ENCODE results near the gene RASD2.

DNA sequence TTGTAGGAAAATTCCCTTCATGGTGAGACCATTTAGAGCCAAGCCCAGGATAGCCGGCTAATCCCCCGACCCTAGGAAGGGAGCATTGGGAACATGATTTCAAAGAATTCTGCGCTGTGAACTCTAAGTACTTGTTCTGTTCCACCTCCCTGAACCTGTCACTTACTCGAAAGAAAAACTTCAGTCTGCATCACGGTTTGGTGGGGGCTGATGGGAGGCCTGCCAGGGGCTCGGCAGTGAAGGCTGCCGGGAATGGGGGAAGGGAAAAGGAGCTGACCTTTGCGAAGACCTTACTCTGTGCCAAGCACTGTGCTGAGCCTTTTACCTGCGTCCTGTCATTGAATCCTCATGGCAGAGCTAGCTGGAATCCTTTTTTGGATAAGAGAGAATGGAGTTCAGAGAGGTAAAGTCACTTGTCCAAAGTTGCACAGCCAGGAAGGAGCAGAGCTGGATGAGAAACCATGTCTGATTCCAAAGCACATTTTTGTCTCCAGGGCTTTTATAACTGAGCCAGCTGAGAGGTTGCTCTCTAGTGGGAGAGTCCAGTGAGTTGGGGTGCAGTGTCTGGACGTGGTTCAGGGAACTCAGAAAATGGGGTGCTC is 15.4 kb downstream of the RASD2 start:
- no peak for TF ChIP-seq CTCF (IDR thresholded peaks at IDR 0.05)
- no peak for TF ChIP-seq POLR2A (IDR thresholded peaks at IDR 0.05)

Measured in esophagus squamous epithelium (tissue), 4 donors.